ENCODE results near the gene PRLR.
"Not testable (repeated sequence)": the region's sequence is repeated elsewhere in the genome, so short reads cannot be mapped to it uniquely, and the experiment has no call there.

PRLR gene

GRCh38 chr5:35194635-35195471, 35.4 kb downstream of the PRLR start:
- no peak for FAIRE-seq

DNA sequence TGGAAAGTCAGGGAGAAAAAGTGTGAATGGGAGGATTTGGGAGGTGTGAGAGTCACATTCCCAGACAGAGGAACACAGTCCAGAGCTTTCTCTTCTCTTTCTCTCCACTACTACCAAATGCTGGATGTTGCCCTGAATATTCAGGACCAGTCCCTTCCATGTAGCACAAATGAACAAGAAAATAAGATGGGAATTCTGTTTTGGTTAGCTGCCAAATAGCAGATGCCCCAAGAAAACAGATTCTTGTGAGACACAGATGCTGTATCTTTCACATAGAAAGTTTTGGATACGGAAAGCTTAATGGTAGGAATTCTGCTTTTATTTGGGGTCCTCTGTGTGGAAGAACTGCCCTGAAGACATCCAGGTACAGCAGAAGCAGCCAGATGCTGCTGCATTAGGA, 37.8 kb downstream of the PRLR start:
- no peak for FAIRE-seq

- not testable (repeated sequence) for FAIRE-seq
These were observed 40.5 kb downstream of the PRLR start for GRCh38 chr5:35189801-35190200.

DNA sequence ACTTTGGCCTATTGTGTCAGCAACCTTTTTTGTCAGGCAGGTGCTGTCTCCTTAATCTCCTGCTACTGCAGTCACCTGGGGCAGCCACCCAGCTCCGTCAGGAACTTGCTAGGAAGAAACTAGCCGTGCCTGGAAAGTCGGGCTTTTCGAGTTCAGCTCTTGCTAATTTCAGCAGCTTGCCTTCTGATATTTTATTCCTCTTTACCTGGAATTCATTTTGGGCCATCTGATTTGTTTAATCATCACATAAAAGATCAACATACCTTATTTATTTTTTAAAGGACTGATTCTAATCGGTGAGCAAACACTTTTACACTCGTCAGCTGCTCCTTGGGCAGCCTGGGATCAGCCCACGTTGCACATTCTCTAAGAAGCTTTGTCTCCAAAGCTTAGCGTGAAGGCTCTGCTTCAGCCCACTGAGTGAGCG, 42.2 kb downstream of the PRLR start:
- FAIRE-seq: no peak

DNA sequence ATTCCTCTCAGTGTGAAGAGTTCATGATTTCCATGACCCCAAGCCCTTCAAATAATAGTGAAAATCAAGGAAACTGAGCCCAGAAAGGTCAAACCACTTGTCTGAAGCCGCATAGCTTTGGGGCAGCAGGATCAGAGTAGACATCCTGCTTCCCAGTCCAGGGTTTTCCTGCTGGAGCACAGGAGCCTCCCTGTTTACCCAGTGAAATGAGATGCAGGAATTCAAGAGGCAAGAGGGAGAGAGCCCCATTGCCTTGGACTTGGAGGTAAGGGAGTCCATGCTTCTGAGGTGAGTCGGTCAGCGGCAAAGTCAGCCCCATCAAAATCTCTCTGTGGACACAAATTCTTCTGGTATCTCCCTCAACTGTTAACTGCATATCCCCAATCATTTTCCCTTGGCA, 42.7 kb downstream of the PRLR start:
- FAIRE-seq: not testable (repeated sequence)

GRCh38 chr5:35186749-35187148, 43.5 kb downstream of the PRLR start:
- FAIRE-seq: no peak

- no peak for FAIRE-seq
These were observed 44.8 kb downstream of the PRLR start for GRCh38 chr5:35185518-35185917.

- no peak for FAIRE-seq
These were observed 46.7 kb downstream of the PRLR start for GRCh38 chr5:35183556-35183955.

DNA sequence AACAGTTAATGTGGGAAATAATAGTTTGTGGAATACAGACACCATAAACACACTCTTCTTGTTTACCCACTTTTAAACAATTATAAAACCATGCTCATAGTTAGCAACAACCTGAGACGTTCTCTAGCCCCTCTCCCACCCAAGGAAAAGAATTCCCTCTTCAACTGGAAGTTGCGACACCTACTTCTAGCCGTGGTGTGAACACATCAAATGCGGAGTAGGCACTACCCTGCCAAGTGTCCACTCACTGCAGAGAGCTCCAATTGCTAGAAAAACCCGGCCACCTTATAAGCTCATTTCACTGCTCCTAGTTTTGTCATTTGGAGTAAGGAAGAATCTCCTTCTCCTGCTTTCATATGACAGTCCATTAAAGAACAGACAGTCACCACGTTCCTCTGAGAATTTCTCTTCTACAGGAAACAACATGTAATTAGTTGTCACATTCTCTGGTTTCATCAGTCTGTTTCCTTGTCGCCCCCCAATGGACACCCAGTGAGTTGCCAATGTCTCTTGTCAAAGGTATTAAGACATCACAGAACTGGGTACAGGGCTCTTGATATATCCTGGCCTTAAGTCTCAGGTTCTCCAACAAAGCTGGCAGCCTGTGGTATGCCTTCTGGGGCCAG, 47.3 kb downstream of the PRLR start:
- FAIRE-seq: no peak

GRCh38 chr5:35182486-35182885, 47.8 kb downstream of the PRLR start:
- no peak for FAIRE-seq

DNA sequence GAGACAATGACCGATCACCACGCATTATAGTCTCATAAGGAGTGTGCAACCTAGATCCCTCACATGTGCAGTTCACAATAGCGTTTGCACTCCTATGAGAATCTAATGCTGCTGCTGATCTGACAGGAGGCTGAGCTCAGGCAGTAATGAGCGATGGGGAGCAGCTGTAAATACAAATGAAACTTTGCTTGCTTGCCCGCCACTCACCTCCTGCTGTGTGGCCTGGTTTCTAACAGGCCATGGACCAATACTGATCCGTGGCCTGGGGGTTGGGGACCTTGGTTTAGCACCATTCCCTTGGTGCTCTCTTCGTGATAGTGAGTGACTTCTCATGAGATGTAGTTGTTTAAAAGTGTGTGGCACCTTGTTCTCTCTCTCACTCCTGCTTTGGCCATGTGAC, 50.2 kb downstream of the PRLR start:
- FAIRE-seq: no peak

- no peak for FAIRE-seq
These were observed 52.5 kb downstream of the PRLR start for GRCh38 chr5:35177783-35178182.

GRCh38 chr5:35172533-35172932, 57.8 kb downstream of the PRLR start:
- no peak for FAIRE-seq

GRCh38 chr5:35171991-35172390, 58.3 kb downstream of the PRLR start:
- no peak for FAIRE-seq

GRCh38 chr5:35171078-35171477, 59.2 kb downstream of the PRLR start:
- FAIRE-seq: no peak

GRCh38 chr5:35166043-35166442, 64.2 kb downstream of the PRLR start:
- FAIRE-seq: no peak

GRCh38 chr5:35164860-35165542, 65.3 kb downstream of the PRLR start:
- no peak for FAIRE-seq

GRCh38 chr5:35163710-35164033, 66.6 kb downstream of the PRLR start:
- no peak for FAIRE-seq

DNA sequence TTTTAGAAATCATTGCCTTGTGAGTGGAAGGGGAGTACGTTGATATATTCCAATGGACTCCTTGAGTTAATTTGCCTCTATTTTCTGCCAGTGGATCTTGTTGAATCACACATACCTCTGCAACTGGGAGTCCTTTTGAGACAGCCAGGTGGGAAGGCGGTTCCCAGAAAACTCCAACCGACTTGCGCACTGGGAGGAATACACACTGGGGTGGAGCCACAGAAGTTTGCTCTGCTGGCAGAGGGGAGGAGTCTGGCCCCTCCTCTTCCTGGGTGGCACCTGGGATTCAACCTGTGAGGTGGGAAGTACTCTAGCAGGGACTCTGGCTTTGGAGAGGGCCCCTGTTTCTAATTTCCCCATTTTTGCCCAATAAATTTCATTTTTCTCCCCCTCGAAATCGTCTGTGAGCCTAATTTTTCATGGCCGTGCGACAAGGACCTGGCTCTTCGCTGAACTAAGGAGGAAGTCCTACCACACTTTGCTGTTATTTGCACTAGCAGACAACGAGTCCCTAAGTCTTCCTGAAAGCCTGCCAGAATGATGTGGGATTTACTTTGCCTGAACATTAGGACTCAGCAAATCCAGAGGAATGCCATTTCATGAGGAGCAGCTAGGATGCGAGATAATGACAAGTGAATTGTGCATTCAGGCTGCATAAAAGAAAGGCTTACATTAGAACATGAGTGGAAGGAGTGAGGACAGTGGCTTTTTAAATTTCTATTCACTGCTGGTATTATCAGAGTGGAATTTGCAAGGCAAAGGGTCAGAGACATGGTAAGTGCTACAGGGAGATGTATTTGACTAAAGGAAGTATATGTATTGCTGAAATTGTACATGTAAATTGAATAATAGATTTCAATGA, 67.2 kb downstream of the PRLR start:
- FAIRE-seq: no peak

DNA sequence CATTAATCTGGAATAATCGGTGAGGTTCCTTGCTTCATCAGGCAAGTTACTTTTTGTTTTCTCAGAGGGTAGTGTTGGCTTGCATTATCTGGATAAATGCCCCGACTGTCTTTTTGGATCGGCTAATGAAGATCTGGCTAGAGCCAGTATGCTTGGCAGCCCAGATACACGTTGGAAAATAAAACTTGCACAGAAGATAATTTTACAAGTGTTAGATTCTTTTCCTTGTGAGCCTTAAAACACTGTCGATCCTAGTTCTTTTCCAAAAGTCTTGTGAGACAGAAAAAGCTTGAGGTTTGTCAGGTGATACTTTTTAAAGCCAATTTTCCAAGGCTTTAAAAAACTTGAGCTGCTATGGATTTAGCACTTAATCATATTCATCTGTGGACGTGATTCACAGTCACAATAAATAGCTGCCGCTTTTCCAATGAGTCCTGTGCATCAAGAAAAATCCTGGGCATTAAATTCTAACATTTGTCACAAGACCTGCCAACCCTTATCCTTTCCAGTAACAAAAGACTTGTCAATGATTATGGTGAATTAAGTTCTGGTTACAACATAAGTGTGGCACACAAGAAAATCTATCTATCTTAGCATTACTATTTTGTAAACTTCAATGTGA, 68.5 kb downstream of the PRLR start:
- no peak for FAIRE-seq

- FAIRE-seq: no peak
These were observed 69.7 kb downstream of the PRLR start for GRCh38 chr5:35160486-35161116.

- no peak for FAIRE-seq
These were observed 70.9 kb downstream of the PRLR start for GRCh38 chr5:35159370-35159742.

Measured in A204.1 (cell line).